ENCODE measurements around the gene SUCNR1. TPM values are rescaled to one million over a fixed set of nuclear protein-coding genes. Genes with fewer than 3 reads are reported as not detected.

The SUCNR1 gene
- total and polyA plus RNA-seq, 2 donors (not counting 1 experiment from before 2014, with no cell fraction given): not detected

DNA sequence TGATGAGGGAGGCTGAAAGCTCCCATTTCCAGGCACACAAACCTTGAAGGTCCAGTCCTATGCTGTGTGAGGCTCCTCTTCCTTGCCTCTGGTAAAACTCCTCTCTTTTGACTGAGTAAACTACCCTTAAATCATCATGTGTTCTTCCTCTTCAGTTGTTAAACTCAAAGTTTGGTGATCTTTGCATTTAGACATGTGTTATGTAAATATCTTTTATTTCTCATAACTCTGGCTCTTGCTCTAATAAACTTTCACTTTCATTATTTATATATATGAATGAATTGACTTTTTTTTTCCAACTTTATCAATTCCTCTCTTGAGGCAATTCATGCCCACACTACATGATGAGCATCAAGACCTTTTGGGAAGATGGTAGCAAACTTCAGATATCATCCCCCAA, 26.6 kb downstream of the SUCNR1 start:
- no peaks in the 10 kb centered on the region for H3K79me2 ChIP-seq (ENCODE audit: control insufficient read depth, insufficient read depth, low read length)
- H3K4me1 ChIP-seq (ENCODE audit: control insufficient read depth in 2 of 2, insufficient read depth in 2 of 2, low read length in 2 of 2): no peaks in the 10 kb centered on the region
- no peak overlapping the region for H3K4me3 ChIP-seq (ENCODE audit: control extremely low read depth in 1 of 5, extremely low read depth in 1 of 5, insufficient read depth in 1 of 5, low read depth in 2 of 5, low read length in 4 of 5)
- no peak overlapping the region for H3K27ac Mint-ChIP-seq
- DNase-seq: no peak
- no peak overlapping the region for H3K27ac ChIP-seq (ENCODE audit: low read length in 2 of 2)
- POLR2A ChIA-PET: no interaction called here
- ATAC-seq (ENCODE audit: low read depth): no peak
- no peaks in the 10 kb centered on the region for H4K20me1 ChIP-seq (ENCODE audit: control insufficient read depth, insufficient read depth, low read length, poor library complexity, severe bottlenecking)
- H2AFZ ChIP-seq (ENCODE audit: insufficient read depth, low read depth, low read length, poor library complexity, severe bottlenecking): peak overlapping the region; percentile 10
- H3K4me2 ChIP-seq (replicated peaks; ENCODE audit: low read depth, low read length, poor library complexity, severe bottlenecking): no peak overlapping the region
- H3K9me3 ChIP-seq (ENCODE audit: control extremely low read depth in 1 of 3, control insufficient read depth in 2 of 3, insufficient read depth in 1 of 3, low read length in 2 of 3): no peaks in the 10 kb centered on the region
- H3K9ac ChIP-seq (ENCODE audit: low read length): no peak overlapping the region
- no peak overlapping the region for H3K4me3 Mint-ChIP-seq
- CTCF ChIA-PET: no interaction called here
- no peaks in the 10 kb centered on the region for H3K9me3 Mint-ChIP-seq (ENCODE audit: insufficient read depth)
- H3K36me3 ChIP-seq (replicated peaks in 1 of 2; ENCODE audit: control extremely low read depth in 1 of 2, control insufficient read depth in 1 of 2, extremely low read depth in 1 of 2, insufficient read depth in 2 of 2, low read length in 1 of 2): no peaks in the 10 kb centered on the region
- no peak for TF ChIP-seq EZH2 (IDR thresholded peaks at IDR 0.05; ENCODE audit: borderline replicate concordance, insufficient read depth, low read depth, low read length, poor library complexity, severe bottlenecking)
- TF ChIP-seq, protein P1, sequence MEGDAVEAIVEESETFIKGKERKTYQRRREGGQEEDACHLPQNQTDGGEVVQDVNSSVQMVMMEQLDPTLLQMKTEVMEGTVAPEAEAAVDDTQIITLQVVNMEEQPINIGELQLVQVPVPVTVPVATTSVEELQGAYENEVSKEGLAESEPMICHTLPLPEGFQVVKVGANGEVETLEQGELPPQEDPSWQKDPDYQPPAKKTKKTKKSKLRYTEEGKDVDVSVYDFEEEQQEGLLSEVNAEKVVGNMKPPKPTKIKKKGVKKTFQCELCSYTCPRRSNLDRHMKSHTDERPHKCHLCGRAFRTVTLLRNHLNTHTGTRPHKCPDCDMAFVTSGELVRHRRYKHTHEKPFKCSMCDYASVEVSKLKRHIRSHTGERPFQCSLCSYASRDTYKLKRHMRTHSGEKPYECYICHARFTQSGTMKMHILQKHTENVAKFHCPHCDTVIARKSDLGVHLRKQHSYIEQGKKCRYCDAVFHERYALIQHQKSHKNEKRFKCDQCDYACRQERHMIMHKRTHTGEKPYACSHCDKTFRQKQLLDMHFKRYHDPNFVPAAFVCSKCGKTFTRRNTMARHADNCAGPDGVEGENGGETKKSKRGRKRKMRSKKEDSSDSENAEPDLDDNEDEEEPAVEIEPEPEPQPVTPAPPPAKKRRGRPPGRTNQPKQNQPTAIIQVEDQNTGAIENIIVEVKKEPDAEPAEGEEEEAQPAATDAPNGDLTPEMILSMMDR (IDR thresholded peaks at IDR 0.05): no peak
- intact Hi-C loops (cut with micrococcal nuclease): no loop called here
- H3K4me1 Mint-ChIP-seq: peaks cover 5% of the 10 kb centered on the region
- H3K27me3 ChIP-seq (replicated peaks in 1 of 4; ENCODE audit: control extremely low read depth in 1 of 4, control insufficient read depth in 3 of 4, insufficient read depth in 4 of 4, low read length in 3 of 4): no peaks in the 10 kb centered on the region
- no peaks in the 10 kb centered on the region for H3K27me3 Mint-ChIP-seq

DNA sequence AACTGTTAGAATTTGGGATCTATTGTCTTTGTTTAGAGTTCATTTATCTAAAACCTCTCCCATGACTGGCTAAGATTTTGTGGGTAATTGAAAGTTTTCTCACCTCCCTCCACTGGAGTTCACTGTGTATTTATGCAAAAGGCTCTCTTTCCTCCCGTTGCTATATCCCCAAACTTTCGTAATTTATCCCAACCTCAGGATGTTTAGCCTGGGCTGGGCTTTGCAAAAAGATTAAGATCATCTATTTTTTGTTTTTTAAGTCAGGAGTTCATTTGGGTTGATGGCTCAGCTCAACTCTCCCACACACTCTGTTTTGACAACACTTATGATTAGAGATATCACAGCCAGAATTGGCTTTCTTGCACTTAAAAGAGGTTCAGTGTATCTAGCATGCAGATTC, 27.0 kb downstream of the SUCNR1 start:
- Histone ChIP-seq H3K4me1 (ENCODE audit: control insufficient read depth in 2 of 2, insufficient read depth in 2 of 2, low read length in 2 of 2) (no peaks in the 10 kb centered on the region), H3K27ac (ENCODE audit: low read length in 2 of 2) (no peak overlapping the region), H3K27me3 (replicated peaks in 1 of 4; ENCODE audit: control extremely low read depth in 1 of 4, control insufficient read depth in 3 of 4, insufficient read depth in 4 of 4, low read length in 3 of 4) (no peaks in the 10 kb centered on the region), H3K9me3 (ENCODE audit: control extremely low read depth in 1 of 3, control insufficient read depth in 2 of 3, insufficient read depth in 1 of 3, low read length in 2 of 3) (no peaks in the 10 kb centered on the region), H3K9ac (ENCODE audit: low read length) (no peak overlapping the region), H4K20me1 (ENCODE audit: control insufficient read depth, insufficient read depth, low read length, poor library complexity, severe bottlenecking) (no peaks in the 10 kb centered on the region), H3K79me2 (ENCODE audit: control insufficient read depth, insufficient read depth, low read length) (no peaks in the 10 kb centered on the region), H3K4me2 (replicated peaks; ENCODE audit: low read depth, low read length, poor library complexity, severe bottlenecking) (no peak overlapping the region), H2AFZ (ENCODE audit: insufficient read depth, low read depth, low read length, poor library complexity, severe bottlenecking) (no peak overlapping the region), H3K36me3 (replicated peaks in 1 of 2; ENCODE audit: control extremely low read depth in 1 of 2, control insufficient read depth in 1 of 2, extremely low read depth in 1 of 2, insufficient read depth in 2 of 2, low read length in 1 of 2) (no peaks in the 10 kb centered on the region), H3K4me3 (ENCODE audit: control extremely low read depth in 1 of 5, extremely low read depth in 1 of 5, insufficient read depth in 1 of 5, low read depth in 2 of 5, low read length in 4 of 5) (no peak overlapping the region)
- no peak for TF ChIP-seq EZH2 (IDR thresholded peaks at IDR 0.05; ENCODE audit: borderline replicate concordance, insufficient read depth, low read depth, low read length, poor library complexity, severe bottlenecking)
- TF ChIP-seq, protein P1 (IDR thresholded peaks at IDR 0.05): no peak
- Mint-ChIP-seq H3K4me1 (peaks cover 5% of the 10 kb centered on the region), H3K27ac (no peak overlapping the region), H3K27me3 (no peaks in the 10 kb centered on the region), H3K9me3 (ENCODE audit: insufficient read depth) (no peaks in the 10 kb centered on the region), H3K4me3 (no peak overlapping the region)
- intact Hi-C loops (cut with micrococcal nuclease): no loop called here
- ATAC-seq (ENCODE audit: low read depth) (no peak), DNase-seq (no peak)
- CTCF ChIA-PET: no interaction called here
- POLR2A ChIA-PET: no interaction called here
- no CpG with 5 or more reads among the region's 2 CpGs for WGBS (ENCODE audit: insufficient coverage)
